Endothelial cell of umbilical vein (primary cell): ENCODE results near the gene HCLS1. TPM values are rescaled to one million over a fixed set of nuclear protein-coding genes. Genes with fewer than 3 reads are reported as not detected.

Source experiments
- BruUV-seq: library from RNA; stranded (reverse); fragments of 400-500 nt; replicated peaks from 2 replicates; lab custom pipeline; 2021; lab: Mats Ljungman, UMichigan
- CTCF ChIA-PET: fragments of 300-600, 350-600 bp; sonication (Branson Sonifier 250); formaldehyde crosslinking; loops from one replicate; lab custom pipeline; 2021; ENCODE audit warnings: antibody characterized with exemption, inconsistent platforms; lab: Charles Lee
- POLR2A ChIA-PET: fragments of 300-600, 350-600 bp; sonication (Branson Sonifier 250); formaldehyde crosslinking; loops from one replicate; lab custom pipeline; 2021; ENCODE audit warnings: antibody characterized with exemption, inconsistent platforms; lab: Charles Lee
- DNase-seq: peaks from one replicate; pipeline ENCODE4 v3.0.0-alpha.2; 2011; ENCODE audit warnings: low read depth, low spot score
- FAIRE-seq: peaks from 2 replicates; lab custom pipeline; 2011; peaks lifted over from hg19 to GRCh38; lab: Jason Lieb, UNC
- H2AFZ ChIP-seq: 2 replicates; pipeline ENCODE4 v1.6.0; 2012; ENCODE audit warnings: low read depth, low read length, control low read depth, inconsistent platforms
- H3K27ac ChIP-seq: 2 replicates; pipeline ENCODE4 v1.5.1; 2011; ENCODE audit warnings: low read depth, mild to moderate bottlenecking, control low read depth, low read length, moderate library complexity; ENCODE audit not compliant: insufficient read depth
- H3K27me3 ChIP-seq, 2 experiments: 2 replicates each; pipeline versions ENCODE4 v1.6.0 to v1.6.1; 2011; ENCODE audit warnings: low read length in 2 of 2, mixed read lengths in 1 of 2; ENCODE audit not compliant: control insufficient read depth in 2 of 2, insufficient read depth in 2 of 2
- H3K36me3 ChIP-seq, 2 experiments: 2 replicates in 1 of 2; 3 replicates in 1 of 2; pipeline ENCODE4 v1.5.1; 2011; ENCODE audit warnings: low read length in 2 of 2, mild to moderate bottlenecking in 1 of 2, moderate library complexity in 1 of 2; ENCODE audit not compliant: control insufficient read depth in 2 of 2, insufficient read depth in 2 of 2; ENCODE audit errors: extremely low read depth in 1 of 2
- H3K4me1 ChIP-seq: 3 replicates; pipeline ENCODE4 v1.5.1; 2011; ENCODE audit warnings: mild to moderate bottlenecking, low read length; ENCODE audit not compliant: control insufficient read depth, insufficient read depth; ENCODE audit errors: extremely low read depth
- H3K4me2 ChIP-seq: 2 replicates; pipeline ENCODE4 v1.6.1; 2011; ENCODE audit warnings: low read length, control low read depth, mixed read lengths; ENCODE audit not compliant: insufficient read depth
- H3K4me3 ChIP-seq, 3 experiments: fragments of 200-600 bp in 1 of 3; sonication (generic), shearing (Covaris generic) in 1 of 3; replicated peaks in 1 of 3; 2 replicates each; pipeline ENCODE4 v1.5.1; 2011 to 2016; ENCODE audit warnings: control low read depth in 3 of 3, low read length in 3 of 3, mild to moderate bottlenecking in 2 of 3, inconsistent platforms in 1 of 3, low read depth in 1 of 3, moderate library complexity in 1 of 3; ENCODE audit not compliant: insufficient read depth in 1 of 3
- H3K79me2 ChIP-seq: 2 replicates; pipeline ENCODE4 v1.6.0; 2012; ENCODE audit warnings: low read length, inconsistent platforms; ENCODE audit not compliant: control insufficient read depth, insufficient read depth
- H3K9ac ChIP-seq: replicated peaks from 2 replicates; pipeline ENCODE3; 2011; ENCODE audit warnings: low read length, control low read depth; ENCODE audit not compliant: insufficient read depth; ENCODE audit errors: extremely low read depth
- H3K9me1 ChIP-seq: replicated peaks from 3 replicates; pipeline ENCODE4 v1.6.0; 2011; ENCODE audit warnings: mild to moderate bottlenecking, low read length; ENCODE audit not compliant: control insufficient read depth, insufficient read depth; ENCODE audit errors: extremely low read depth
- H3K9me3 ChIP-seq: replicated peaks from 2 replicates; pipeline ENCODE4 v1.5.1; 2012; ENCODE audit warnings: low read length, inconsistent platforms; ENCODE audit not compliant: control insufficient read depth, insufficient read depth
- H4K20me1 ChIP-seq: replicated peaks from 2 replicates; pipeline ENCODE3; 2011; ENCODE audit warnings: mild to moderate bottlenecking, low read length; ENCODE audit not compliant: control insufficient read depth, insufficient read depth; ENCODE audit errors: extremely low read depth
- CTCF ChIP-seq, 2 donors: IDR thresholded peaks; 1 replicate in 1 of 2; 2 replicates in 1 of 2; pipeline ENCODE4 v1.5.1; 2011; ENCODE audit warnings: low read length in 2 of 2, mild to moderate bottlenecking in 2 of 2, moderate library complexity in 2 of 2, control low read depth in 1 of 2, inconsistent platforms in 1 of 2, low read depth in 1 of 2; ENCODE audit not compliant: insufficient read depth in 1 of 2; ENCODE audit errors: extremely low read depth in 1 of 2
- EZH2 ChIP-seq: IDR thresholded peaks from 2 replicates; pipeline ENCODE4 v1.6.1; 2012; ENCODE audit warnings: borderline replicate concordance, low read depth, mild to moderate bottlenecking, moderate library complexity, low read length, inconsistent platforms; ENCODE audit not compliant: severe bottlenecking
- GATA2 ChIP-seq: IDR thresholded peaks from 2 replicates; pipeline ENCODE4 v1.7.0; 2011; ENCODE audit warnings: low read depth, mild to moderate bottlenecking, moderate library complexity, mixed read lengths, low read length; ENCODE audit not compliant: insufficient read length, insufficient read depth
- JUN ChIP-seq: IDR thresholded peaks from 2 replicates; pipeline ENCODE4 v1.6.1; 2011; ENCODE audit warnings: borderline replicate concordance, low read depth; ENCODE audit not compliant: insufficient read length, insufficient read depth
- MYC ChIP-seq: IDR thresholded peaks from one replicate; pipeline ENCODE4 v1.6.1; 2011; ENCODE audit warnings: mild to moderate bottlenecking, low read depth, low read length
- POLR2AphosphoS5 ChIP-seq: IDR thresholded peaks from 2 replicates; pipeline ENCODE4 v1.6.1; 2012; ENCODE audit warnings: low read depth, mild to moderate bottlenecking, control low read depth, low read length, moderate library complexity; ENCODE audit not compliant: insufficient read depth
- dilution Hi-C: fragments of 300-500 bp; cut with MboI; formaldehyde crosslinking; loops from one replicate; pipeline ENCODE4 v1.15.0; 2019; ENCODE audit warnings: low sequenced_read_pairs; ENCODE audit not compliant: extremely low pct_ligation_motif_present
- intact Hi-C: fragments of 100-400 bp; cut with micrococcal nuclease; formaldehyde crosslinking; loops from one replicate; pipeline ENCODE4 v1.10.0; 2022
- polyA plus RNA-seq, 4 experiments: library from polyadenylated mRNA; depleted of rRNA in 3 of 4; stranded (reverse) in 3 of 4; unstranded in 1 of 4; fragments of >200 nt; gene quantifications; 2 replicates each; pipeline versions ENCODE4 v1.2.1 to v1.2.3, GENCODE V29; 2011 to 2012; ENCODE audit warnings: missing spikeins in 1 of 4
- total RNA-seq: library from RNA; stranded (reverse); gene quantifications from 2 replicates; pipeline ENCODE4 v1.2.3, GENCODE V29; 2021

The HCLS1 gene
- total and polyA plus RNA-seq, 2 donors (not counting 3 experiments of a cell fraction or from before 2014, with no cell fraction given): 51.9 to 63.5 TPM

- Histone ChIP-seq H3K27ac (no peak overlapping the region), H4K20me1 (no peaks in the 10 kb centered on the region), H3K4me2 (no peak overlapping the region), H3K9me1 (no peaks in the 10 kb centered on the region), H2AFZ (no peak overlapping the region), H3K27me3 (peaks cover 2 to 3% of the 10 kb centered on the region in 2 experiments), H3K9me3 (no peaks in the 10 kb centered on the region), H3K36me3 (no peaks in the 10 kb centered on the region), H3K79me2 (no peaks in the 10 kb centered on the region), H3K9ac (no peak overlapping the region), H3K4me1 (no peaks in the 10 kb centered on the region), H3K4me3 (no peak overlapping the region)
- ChIA-PET CTCF (no interaction called here), POLR2A (interaction anchor here (0.6 kb wide), 1 partner anchor 139 kb away, joined by 4 read pairs; no protein-coding TSS in a partner anchor)
- dilution Hi-C loops (no loop called here), intact Hi-C loops (no loop called here)
- TF ChIP-seq EZH2: no peak
- no peak for TF ChIP-seq CTCF (IDR thresholded peaks at IDR 0.05; ENCODE audit: extremely low read depth in 1 of 2, insufficient read depth in 1 of 2, low read depth in 1 of 2, low read length in 2 of 2)
- no peak for TF ChIP-seq JUN
- TF ChIP-seq MYC: no peak
- TF ChIP-seq POLR2AphosphoS5: no peak
- TF ChIP-seq GATA2: no peak
- no TSS peak for BruUV-seq
- DNase-seq (no peak), FAIRE-seq (no peak)
Observed at GRCh38 chr3:121604759-121605158, 55.9 kb downstream of the HCLS1 start.
